GM19043 (cell line): ENCODE measurements around the gene BOD1L1.
A peak's percentile ranks its signal among the peaks of the same experiment; 100 is the strongest.

ENCODE experiments used
- ATAC-seq: cut with Tn5 transposase; IDR thresholded peaks from one replicate; pipeline ENCODE4 v1.9.1; 2021; ENCODE audit warnings: low read depth; ENCODE audit not compliant: unreplicated experiment

Gene BOD1L1

DNA sequence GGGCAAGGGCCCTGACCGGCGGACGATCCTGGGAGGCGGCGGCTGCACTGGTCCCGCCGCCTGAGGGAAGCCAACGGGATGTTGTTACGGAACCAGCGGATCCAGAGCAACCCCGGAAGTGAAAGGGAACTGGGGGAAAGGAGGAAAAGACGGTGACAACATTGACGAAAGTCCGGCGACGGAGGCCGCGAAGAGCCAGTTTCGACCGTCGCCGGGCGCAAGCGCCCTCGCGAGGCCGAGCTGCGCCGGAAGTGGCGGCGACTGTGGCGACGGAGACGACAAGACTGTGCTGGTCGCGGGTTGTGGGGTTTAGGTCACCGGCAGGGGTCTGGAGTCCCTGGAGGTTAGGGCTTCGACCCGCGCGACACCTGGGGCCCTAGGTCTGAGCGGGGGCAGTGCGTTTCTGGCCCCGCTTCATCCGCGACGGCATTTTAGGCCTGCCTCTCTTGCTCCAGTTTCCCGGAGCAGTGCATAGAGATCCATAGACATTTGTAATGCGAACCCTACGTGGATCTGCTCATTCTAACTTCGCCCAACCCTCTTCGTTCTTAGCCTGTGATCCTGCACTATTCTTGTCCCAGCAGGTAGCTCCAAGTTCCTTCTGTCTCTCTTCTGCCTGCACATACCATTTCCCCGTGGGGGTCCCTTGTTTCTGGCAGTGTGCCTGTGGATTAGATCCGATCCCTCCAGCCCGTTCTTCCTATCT, at the start of gene BOD1L1:
TSS of gene BOD1L1 (minus strand) at position 120 of the 706 bp plus-strand sequence. CDS start 138 bp downstream, outside the sequence.
- ATAC-seq: peak; percentile 83

GRCh38 chr4:13674971-13675370, 47.4 kb upstream of the BOD1L1 start:
- ATAC-seq: no peak

GRCh38 chr4:13673167-13673566, 45.6 kb upstream of the BOD1L1 start:
- no peak for ATAC-seq

DNA sequence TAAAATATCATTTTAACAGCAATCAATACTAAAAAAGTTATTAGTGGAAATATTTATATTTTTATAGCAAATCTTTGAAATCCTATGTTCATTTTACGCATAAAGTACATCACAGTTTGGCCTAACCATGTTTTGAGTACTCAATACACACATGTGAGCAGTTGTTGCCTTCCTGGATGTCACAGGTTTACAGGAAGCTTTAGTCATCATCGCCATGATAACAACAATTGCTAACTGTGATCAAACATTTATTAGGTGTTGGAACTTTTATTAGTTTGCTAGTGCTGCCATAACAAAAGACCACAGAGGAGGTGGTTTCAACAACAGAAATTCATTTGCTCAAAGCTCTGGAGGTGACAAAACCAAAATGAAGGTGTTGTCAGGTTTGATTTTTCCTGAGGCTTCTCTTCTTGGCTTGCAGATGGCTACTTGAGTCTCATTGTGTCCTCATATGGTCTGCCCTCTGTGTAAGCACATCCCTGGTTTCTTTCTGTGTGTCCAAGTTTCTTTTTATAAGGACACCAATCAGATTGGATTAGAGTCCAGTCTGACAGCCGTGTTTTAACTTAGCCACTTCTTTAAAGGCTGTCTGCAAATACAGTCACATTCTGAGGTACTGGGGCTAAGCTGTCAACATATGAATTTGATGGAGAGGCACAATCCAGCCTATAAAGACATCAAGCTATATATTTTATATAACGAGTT, 43.1 kb upstream of the BOD1L1 start:
- ATAC-seq: no peak

DNA sequence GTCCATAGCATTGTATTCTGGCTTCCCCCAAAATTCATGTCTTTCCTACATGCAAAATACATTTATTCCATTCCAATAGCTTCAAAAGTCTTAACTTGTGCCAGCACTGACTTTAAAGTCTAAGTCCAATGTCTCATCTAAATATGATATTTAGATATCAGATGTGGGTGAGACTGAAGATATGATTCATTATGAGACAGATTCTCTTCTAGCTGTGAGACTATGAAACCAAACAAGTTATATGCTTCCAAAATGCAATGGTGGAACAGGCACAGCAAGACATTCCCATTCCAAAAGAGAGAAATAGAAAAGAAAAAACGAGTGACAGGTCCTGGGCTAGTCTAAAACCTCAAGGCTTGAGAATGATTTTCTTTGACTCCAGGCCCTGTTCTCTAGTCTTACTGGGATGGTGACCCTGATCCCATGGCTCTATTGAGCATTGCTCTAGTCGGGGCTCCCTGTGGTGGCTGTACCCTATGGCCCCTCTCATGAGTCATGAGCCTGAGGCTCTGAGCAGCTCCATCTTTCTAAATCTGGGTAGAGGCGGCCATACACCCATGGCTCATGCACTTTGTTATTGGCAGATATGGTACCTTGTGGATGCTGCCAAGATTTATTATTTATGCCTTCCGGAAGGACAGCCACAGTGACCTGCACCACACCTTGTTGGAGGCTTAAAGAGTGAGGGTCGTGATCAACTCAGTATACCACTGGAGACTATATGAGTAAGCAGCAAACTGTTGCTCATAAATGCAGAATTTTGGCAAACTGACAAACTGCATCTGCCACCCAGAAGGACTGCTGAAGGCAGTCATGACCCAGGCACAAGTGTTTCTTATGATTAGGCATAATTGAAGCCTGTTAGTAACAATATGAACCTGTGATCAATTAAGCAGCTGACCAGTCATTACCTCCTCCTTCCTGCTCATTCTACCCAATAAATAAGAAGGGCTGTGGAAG, 38.5 kb upstream of the BOD1L1 start:
- no peak for ATAC-seq

DNA sequence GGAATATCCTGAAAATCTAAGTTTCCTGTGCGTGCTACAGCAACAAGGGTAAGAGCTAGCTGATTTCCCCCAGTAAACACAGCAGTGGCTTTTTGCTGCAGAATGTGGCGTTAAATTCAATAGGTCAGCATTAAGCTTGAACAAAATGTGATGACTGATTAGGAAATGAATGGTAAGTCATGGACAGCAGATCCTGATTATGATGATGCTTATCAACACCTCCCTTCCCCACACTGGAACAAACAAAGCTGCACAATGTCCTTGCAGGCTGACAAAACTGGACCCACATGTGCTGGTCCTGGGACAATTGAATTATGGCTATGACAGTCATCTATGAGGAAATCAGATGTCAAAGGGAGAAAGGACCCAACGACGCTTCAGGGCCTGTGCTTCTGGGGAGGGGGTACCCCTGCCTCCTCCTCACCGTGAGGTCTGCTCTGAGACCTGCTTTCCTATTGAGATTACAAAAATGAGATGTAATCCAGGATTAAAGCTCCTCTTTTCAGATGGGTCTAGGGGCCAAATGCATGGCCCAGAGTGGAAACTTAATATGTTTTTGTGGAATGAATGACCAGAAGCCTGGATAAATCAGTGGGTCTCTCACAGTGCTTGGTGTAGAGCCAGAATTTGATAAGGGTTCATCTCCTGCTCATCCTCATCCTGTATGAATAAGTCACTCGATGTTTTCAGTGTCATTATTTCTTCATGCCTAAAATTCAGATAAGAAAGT, 32.0 kb upstream of the BOD1L1 start:
- no peak for ATAC-seq

GRCh38 chr4:13656569-13657405, 29.3 kb upstream of the BOD1L1 start:
- no peak for ATAC-seq

DNA sequence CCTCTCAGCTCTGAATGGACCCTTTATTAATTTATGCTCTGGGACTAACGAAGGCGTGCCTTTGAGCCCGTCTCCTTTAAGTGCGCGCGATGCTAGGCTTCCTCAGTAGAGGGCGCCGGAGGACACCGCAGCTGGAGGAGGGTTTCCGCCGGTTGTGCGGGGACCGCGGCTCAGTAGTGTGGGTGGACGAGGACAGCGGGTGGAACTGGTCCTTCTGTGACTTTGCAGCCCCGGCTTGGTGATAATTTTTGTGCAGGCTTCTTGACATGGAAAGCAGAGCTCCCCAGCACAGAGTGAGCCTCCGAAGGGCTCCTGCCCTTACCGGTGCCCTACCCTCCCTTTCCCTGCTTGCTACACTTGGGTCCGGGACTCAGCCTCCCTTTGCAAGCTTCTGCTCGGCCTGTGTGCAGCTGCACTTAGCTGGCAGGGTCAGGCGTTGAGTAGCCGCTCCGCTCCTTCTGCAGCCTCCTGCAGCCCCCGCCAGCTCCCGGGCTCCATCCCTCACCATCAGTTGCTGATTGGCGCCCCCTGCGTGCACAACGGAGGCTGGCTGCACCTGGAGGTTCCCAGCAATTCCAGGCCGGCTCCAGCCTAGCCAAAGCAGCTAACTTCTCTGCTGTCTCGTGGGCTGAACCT, 26.8 kb upstream of the BOD1L1 start:
- ATAC-seq: peak; percentile 88

- ATAC-seq: no peak
Observed at GRCh38 chr4:13653766-13654161, 26.2 kb upstream of the BOD1L1 start.

GRCh38 chr4:13647031-13647430, 19.5 kb upstream of the BOD1L1 start:
- no peak for ATAC-seq

DNA sequence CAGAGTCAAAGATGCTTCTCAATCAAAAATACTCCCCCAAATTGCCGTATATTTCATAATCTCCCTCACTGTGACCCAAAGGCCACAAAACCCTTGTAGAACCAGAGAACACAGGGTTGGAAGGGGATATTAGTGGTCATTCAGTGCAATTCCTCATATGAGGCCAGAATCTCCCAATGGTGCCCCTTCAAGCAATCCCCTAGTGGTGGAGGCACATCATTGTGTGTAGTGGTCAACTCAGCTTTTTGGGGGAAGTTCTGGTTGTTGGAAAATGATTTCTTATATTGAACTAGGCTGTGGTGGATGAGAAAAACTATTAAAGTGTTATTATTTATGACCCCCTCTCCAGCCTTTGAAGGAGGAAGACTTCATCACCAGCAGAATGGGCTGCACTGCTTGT, 17.6 kb upstream of the BOD1L1 start:
- no peak for ATAC-seq

- no peak for ATAC-seq
Observed at GRCh38 chr4:13642170-13642950, 14.8 kb upstream of the BOD1L1 start.

- no peak for ATAC-seq
Observed at GRCh38 chr4:13641084-13641483, 13.6 kb upstream of the BOD1L1 start.

GRCh38 chr4:13640149-13640940, 12.8 kb upstream of the BOD1L1 start:
- ATAC-seq: no peak

- no peak for ATAC-seq
Observed at GRCh38 chr4:13635286-13635799, 7.8 kb upstream of the BOD1L1 start.

- ATAC-seq: no peak
Observed at GRCh38 chr4:13633671-13634070, 6.1 kb upstream of the BOD1L1 start.

GRCh38 chr4:13627178-13627605, 333 bp downstream of the BOD1L1 start:
- ATAC-seq: peak; percentile 21
